T-helper 22 cell (primary cell): ENCODE results near the gene ERCC6.

ENCODE experiments used
- DNase-seq: peaks from one replicate; pipeline ENCODE4 v3.0.0-alpha.2; 2020; ENCODE audit warnings: low read depth

ERCC6 gene

DNA sequence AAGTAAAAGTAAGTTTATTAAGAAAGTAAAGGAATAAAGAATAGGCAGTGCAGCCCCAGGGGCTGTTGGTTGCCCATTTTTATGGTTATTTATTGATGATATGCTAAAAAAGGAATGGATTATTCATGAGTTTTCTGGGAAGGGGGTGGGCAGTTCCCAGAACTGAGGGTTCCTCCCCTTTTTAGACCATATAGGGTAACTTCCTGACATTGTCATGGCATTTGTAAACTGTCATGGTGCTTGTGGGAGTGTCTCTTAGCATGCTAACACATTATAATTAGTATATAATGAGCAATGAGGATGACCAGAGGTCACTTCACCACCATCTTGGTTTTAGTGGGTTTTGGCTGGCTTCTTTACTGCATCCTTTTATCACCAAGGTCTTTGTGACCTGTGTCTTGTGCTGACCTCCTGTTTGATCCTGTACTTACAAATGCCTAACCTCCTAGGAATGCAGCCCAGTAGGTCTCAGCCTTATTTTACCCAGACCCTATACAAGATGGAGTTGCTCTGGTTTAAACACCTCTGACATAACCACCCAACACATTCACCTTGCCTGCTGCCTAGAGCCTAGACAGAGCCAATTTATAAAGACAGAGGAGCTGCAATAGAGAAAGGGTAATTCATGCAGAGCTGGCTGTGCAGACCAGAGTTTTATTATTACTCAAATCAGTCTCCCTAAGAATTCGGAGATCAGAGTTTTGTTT, 10.9 kb upstream of the ERCC6 start:
- DNase-seq = no peak

DNA sequence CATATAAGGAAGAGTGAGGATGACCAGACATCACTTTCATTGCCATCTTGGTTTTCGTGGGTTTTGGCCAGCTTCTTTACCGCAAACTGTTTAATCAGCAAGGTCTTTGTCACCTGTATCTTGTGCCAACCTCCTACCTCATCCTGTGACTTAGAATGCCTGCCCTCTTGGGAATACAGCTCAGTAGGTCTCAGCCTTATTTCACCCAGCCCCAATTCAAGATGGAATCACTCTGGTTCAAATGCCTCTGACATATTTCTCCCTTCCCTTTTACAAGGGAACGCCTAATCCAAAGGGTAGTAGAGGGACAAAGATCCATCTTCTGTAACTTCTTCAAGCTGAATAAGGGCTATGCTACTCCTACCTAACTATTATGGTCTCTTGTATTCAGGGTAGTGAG, 4.7 kb upstream of the ERCC6 start:
- no peak for DNase-seq

DNA sequence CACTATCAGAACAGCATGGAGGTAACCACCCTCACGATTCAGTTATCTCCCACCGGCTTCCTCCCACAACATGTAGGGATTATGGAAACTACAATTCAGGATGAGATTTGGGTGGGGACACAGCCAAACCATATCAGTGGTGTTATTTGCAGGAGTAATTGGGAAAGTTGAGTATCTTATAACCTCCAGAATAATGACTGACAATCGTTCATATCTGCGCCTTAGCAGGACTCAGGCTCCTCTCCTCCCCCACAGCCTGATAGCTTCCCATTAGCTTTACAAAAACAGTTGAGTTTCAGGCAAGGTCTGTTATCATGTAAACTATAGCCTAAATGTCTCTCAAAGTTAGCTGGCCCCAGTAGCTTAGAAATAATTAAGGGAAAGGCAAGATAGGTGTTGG, 3.4 kb upstream of the ERCC6 start:
- no peak for DNase-seq

GRCh38 chr10:49541762-49542161, 2.8 kb upstream of the ERCC6 start:
- no peak for DNase-seq

GRCh38 chr10:49540056-49540797, 1.3 kb upstream of the ERCC6 start:
- no peak for DNase-seq

GRCh38 chr10:49539320-49539885, 482 bp upstream of the ERCC6 start:
- DNase-seq = peak; percentile 4

DNA sequence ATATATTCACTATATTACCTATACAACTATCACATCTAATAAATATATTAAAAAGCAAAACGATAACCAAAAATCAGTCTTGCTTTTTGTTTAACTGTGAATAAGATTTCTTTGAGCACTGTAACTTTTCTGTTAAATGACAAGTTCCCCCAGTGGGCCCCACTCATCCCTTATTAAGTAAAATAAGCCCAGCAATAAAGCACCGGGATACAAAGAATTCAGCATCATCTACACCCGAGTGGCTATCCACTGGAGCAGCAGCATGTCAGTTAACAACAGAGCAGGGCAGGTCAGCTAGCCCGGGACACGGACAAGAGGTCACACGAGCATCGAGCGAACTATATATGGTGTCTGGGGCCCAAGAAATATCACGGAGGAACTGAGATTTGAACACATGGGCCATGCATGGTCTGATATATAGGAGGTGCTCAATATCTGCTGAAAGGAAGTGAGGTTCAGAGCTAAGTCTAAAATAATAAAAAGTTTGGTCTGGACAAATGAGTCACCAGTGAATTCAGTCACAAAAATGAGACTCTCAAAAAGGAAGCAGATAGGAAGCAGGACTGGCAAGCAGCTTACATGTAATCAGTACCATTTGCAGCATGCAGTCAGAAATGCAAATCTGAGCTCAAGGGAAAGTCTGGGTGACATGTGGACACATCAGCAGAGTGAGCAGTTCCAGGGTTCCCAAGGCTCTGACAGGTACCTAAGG, 4.1 kb downstream of the ERCC6 start:
- DNase-seq = no peak

GRCh38 chr10:49532461-49532860, 6.5 kb downstream of the ERCC6 start:
- DNase-seq = no peak

GRCh38 chr10:49528977-49529506, 9.9 kb downstream of the ERCC6 start:
- DNase-seq = no peak

DNA sequence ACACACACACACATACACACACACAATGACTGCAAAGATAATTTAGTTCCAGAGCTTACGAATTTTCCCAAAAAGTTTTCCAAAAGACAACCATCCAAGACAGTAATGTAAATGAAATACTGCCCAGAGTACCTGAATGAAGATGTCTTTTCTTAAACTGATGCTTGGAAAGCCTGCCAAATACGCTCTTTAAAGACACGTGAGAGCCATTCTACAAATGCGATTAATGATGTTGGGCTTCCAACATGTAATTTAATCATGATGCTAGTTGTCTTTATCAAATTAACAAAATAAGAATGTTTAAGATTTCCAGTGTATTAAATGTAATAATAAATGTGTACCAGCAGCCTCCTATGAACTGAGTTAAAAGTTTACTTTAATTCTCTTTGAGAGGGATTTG, 11.1 kb downstream of the ERCC6 start:
- no peak for DNase-seq

DNA sequence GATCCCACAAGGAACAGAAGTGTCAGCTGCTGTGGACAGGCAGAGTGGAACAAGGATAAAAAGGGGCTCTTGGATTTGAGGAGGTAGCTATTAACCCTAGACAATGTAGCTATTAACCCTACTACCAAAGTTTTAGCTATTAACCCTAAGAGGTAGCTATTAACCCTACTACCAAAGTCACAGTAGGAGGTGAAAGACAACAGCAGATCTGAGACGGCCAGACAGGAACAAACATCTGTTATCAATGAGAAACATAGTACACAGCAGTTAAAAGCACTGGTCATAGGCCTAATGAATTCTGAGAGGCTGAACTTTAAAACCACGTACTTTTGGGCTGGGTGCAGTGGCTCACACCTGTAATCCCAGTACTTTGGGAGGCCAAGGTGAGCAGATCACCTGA, 11.9 kb downstream of the ERCC6 start:
- no peak for DNase-seq

GRCh38 chr10:49526619-49527018, 12.3 kb downstream of the ERCC6 start:
- no peak for DNase-seq

- DNase-seq = no peak
Measured at GRCh38 chr10:49524496-49524895, 14.4 kb downstream of the ERCC6 start.

GRCh38 chr10:49523301-49523700, 15.6 kb downstream of the ERCC6 start:
- no peak for DNase-seq

DNA sequence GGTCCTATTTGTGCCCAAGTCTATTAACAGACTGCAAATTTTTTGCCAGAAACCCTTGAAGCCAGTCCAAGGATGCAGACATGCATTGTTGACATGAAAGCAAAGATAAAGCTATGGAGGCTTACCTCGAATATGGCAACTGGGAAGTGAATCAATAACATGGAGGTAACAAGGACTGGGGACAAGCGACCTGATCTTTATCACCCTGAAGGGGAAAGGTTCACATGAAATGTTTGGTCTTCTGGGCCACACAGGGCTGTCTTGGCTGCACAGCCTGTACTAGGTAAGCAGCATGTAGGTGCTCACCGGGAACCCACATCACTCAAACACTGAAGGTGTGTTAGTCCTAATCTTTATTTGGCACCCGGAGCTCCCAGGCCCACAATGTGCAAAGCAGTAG, 17.9 kb downstream of the ERCC6 start:
- no peak for DNase-seq

- no peak for DNase-seq
Measured at GRCh38 chr10:49520122-49520775, 18.7 kb downstream of the ERCC6 start.

- DNase-seq = no peak
Measured at GRCh38 chr10:49519717-49520116, 19.2 kb downstream of the ERCC6 start.

- DNase-seq = no peak
Measured at GRCh38 chr10:49518982-49519578, 19.8 kb downstream of the ERCC6 start.

DNA sequence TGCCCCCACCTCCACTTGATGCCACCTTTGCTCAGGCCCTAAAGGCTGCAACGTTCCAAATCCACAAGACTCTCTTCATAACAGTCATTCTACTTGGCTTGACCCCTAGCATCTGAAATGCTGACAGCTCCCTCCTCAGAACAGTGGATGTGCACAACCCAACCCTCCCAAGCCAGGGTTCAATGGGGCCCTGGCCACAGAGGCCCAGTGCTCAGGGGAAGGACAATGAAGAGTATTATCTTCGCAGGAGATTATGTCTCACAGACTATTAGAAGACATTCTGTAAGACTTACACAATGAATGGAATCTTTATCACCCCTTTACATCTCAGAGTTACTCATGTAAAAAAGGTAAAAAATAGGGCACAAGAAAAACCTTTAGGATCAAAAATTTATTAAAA, 20.4 kb downstream of the ERCC6 start:
- DNase-seq = no peak

DNA sequence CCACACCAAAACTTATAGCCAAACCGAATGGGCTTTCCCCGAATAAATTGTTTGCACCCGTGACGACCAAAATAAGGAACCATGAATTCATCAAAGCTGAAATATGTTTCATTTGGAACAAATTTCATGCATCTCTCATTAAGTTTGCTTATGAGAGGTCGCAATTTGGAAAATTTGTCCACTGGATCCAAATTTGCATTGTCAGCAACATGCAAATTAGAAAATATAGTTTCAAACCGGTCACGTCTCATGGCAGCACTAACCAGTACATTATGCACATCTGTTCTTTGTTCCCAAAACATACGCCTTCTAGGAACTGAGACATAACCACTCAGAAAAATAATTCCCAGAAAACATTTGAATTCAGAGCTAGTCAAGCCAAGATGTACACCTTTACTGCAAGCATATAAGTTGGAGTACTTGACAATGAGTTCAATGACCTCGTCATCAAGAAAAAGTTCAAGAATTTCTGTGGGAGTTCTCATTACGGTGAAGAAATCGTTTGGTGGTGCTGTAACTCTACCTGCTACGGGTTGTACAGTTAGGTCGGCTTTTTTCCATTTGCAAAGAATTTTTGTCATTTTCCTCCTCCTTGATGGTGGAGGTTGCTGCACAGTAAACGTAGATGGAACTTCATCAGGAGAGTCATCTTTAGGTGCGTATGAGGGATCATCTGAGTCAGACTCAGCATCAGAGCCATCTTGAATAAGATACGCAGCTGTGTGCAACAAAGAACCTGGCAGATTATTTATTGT, 22.5 kb downstream of the ERCC6 start:
- no peak for DNase-seq
